T-helper 17 cell (primary cell): ENCODE data around the gene COG1. TPM values are rescaled to one million over a fixed set of nuclear protein-coding genes. Genes with fewer than 3 reads are reported as not detected.

Experiments used
- ATAC-seq: fragments of 150-1000 bp; cut with Tn5 transposase; 2 replicates; pipeline ENCODE4 v1.10.0; 2021; ENCODE audit warnings: mild to moderate bottlenecking, moderate library complexity
- DNase-seq, 3 donors: peaks; one replicate each; pipeline versions ENCODE4 v3.0.0 to v3.0.0-alpha.2; 2020 to 2021
- H3K9me3 ChIP-seq: one replicate; pipeline ENCODE4 v1.7.0; 2013; ENCODE audit warnings: low read length, mild to moderate bottlenecking; ENCODE audit not compliant: control insufficient read depth, poor library complexity, severe bottlenecking
- H3K27ac Mint-ChIP-seq: one replicate; pipeline ENCODE4 v1.8.0; 2022; ENCODE audit warnings: mild to moderate bottlenecking, moderate library complexity, mixed read lengths
- H3K27me3 Mint-ChIP-seq: one replicate; pipeline ENCODE4 v1.8.0; 2022; ENCODE audit warnings: mixed read lengths
- H3K36me3 Mint-ChIP-seq: one replicate; pipeline ENCODE4 v1.8.0; 2022; ENCODE audit warnings: low read depth, mixed read lengths
- H3K4me1 Mint-ChIP-seq: one replicate; pipeline ENCODE4 v1.8.0; 2022; ENCODE audit warnings: mild to moderate bottlenecking, mixed read lengths
- H3K4me3 Mint-ChIP-seq: one replicate; pipeline ENCODE4 v1.8.0; 2022; ENCODE audit warnings: mild to moderate bottlenecking, moderate library complexity, mixed read lengths
- total RNA-seq, 4 donors: library from RNA in 2 of 4; stranded (reverse) in 2 of 4; gene quantifications; one replicate each; pipeline ENCODE4 v1.2.3 and lab custom pipeline; 2022 to 2026

COG1 gene
- total RNA-seq, 2 donors from 2014 or later: 64.4 to 70.0 TPM

DNA sequence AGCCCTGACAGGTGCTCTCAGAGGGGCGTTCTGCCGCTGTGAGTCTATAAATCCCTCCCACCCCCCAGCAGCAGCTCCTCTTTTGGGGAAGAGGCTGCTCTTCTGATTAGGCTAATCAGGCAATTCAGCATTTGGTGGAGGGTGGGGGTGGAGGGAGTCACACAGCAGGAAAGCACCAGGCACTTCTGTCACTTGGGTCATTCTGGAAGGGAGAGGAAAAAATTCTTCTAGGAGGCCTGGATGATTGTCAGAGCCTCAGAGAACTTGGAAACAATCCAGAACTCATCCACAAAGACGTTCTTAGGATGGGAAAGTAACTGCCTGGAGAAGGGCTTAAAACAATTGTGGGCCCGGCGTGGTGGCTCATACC lies 35.3 kb upstream of the COG1 start:
- DNase-seq (no peak), ATAC-seq (no peak)
- no peaks in the 10 kb centered on the region for H3K36me3 Mint-ChIP-seq
- H3K4me3 Mint-ChIP-seq: no peak overlapping the region
- H3K27ac Mint-ChIP-seq: no peak overlapping the region
- H3K4me1 Mint-ChIP-seq: peaks cover 13% of the 10 kb centered on the region
- H3K27me3 Mint-ChIP-seq: peaks cover 32% of the 10 kb centered on the region
- H3K9me3 ChIP-seq: no peaks in the 10 kb centered on the region

DNA sequence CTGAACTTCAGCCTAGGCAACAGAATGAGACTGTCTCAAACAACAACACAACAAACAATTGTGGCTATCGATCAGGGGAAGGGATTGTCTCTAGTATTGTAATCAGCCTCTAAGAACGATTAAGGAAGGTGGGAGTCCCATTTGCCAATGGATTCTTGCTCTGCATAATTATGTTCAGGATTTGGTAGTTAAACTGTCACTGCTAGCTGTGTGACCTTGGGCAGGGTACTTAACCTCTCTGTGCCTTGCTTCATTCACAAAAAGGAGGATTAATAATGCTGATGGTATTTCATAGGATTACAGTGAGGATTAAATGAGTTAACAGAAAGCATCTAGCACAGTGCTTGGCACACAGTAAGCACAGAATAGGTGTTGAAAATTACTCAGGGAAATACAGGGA lies 34.7 kb upstream of the COG1 start:
- no peaks in the 10 kb centered on the region for H3K9me3 ChIP-seq
- no peaks in the 10 kb centered on the region for H3K36me3 Mint-ChIP-seq
- no peak for ATAC-seq
- H3K27me3 Mint-ChIP-seq: peaks cover 38% of the 10 kb centered on the region
- no peak overlapping the region for H3K27ac Mint-ChIP-seq
- peaks cover 13% of the 10 kb centered on the region for H3K4me1 Mint-ChIP-seq
- no peak overlapping the region for H3K4me3 Mint-ChIP-seq
- no peak for DNase-seq

DNA sequence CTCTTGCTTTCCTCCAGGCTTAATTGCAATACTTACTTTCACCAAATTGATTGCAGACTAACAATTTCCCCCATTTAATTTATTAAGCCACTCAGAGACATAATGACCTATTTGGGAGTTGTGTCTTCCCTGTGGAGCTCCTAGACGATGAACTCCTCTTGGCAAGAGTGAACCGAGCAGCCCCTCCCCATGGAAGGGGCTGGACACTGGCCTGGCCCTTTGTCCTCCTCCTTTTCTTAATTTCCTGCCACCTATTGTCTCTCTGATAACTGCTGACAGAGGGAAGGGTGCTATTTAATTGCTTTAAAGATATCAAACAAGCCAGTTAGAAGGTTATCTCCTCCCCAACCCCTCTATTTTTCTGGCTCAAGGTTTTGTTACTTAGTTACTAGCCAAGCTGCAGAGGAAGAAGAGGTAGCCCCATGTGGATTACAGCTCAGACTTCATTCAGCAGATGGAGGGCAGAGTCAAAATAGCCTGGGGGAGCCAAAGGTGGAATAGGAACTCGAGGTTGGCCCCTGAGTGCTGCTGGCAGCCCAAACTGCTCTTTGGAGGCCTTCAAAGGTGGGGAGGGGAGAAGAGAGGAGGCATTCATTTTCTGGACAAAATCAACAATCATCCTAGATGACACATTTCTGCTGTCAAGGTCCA lies 31.8 kb upstream of the COG1 start:
- peaks cover 26% of the 10 kb centered on the region for H3K4me1 Mint-ChIP-seq

DNA sequence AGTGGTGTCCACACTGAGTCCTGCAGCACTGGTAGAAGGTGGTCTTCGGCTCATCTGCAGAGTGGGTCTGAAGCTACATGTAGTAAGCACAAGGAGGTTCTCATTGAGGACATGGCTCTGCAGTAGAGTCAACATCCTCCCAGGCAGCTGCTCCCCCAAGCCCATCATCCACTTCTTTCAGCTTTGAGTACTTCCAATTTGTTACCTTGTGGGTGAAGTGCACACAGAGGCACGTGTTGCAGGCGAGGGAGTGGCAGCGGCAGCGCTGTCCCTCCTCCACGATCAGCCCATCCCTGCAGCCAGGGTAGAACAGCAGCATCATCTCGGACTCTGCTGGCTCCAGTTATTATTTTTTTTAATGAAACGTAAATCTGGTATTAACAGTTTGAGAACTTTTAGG lies 29.8 kb upstream of the COG1 start:
- Mint-ChIP-seq H3K36me3 (peaks cover 3% of the 10 kb centered on the region), H3K4me1 (peaks cover 38% of the 10 kb centered on the region), H3K27me3 (peaks cover 83% of the 10 kb centered on the region), H3K27ac (no peak overlapping the region), H3K4me3 (no peak overlapping the region)
- ATAC-seq (no peak), DNase-seq (no peak)
- H3K9me3 ChIP-seq: no peaks in the 10 kb centered on the region

More for the DNA sequence above, 31.8 kb upstream of the COG1 start:
- no peak for ATAC-seq
- peak overlapping the region; percentile 39 for H3K4me3 Mint-ChIP-seq
- no peaks in the 10 kb centered on the region for H3K9me3 ChIP-seq
- H3K36me3 Mint-ChIP-seq: peaks cover 3% of the 10 kb centered on the region
- DNase-seq: no peak
- peaks cover 64% of the 10 kb centered on the region for H3K27me3 Mint-ChIP-seq
- H3K27ac Mint-ChIP-seq: peak overlapping the region; percentile 47

DNA sequence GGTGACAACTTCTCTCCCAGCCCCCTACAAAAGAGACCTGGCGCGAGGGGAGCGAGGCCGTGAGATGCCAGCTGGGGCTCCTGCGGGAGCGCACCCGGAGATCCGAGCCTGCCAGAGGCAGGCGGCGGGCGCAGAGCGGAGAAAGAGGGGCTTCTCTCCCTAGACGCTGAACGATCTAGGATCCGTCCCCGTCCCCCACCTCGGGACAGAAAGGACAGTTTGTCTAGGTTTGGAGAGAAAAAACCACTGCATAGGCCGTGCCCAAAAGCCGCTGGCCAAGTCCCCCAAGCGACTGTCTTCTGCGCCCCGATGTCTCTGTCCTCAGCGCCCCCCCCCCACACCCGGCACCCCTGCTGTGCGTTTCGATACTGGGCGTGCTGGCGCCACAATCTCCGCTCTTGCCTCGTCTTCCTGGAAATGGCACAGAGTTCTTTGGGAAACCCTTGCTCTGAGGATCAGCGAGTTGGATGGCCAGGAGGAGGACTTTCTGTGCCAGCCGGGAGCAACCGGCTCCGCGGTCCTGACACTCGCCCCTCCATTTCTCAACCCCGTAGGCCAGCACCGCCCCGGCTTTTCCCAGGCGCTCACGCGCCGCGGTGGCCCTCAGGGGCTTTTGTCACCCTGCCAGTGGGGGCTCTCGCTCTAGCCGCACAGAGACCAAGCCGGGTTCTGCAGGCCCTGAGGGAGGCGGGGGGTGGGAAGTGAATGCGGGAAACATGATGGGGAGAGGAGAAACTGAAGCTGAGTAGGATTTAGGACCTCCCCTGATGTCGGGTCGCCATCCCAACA lies 27.0 kb upstream of the COG1 start:
- H3K4me1 Mint-ChIP-seq: peaks cover 34% of the 10 kb centered on the region

DNA sequence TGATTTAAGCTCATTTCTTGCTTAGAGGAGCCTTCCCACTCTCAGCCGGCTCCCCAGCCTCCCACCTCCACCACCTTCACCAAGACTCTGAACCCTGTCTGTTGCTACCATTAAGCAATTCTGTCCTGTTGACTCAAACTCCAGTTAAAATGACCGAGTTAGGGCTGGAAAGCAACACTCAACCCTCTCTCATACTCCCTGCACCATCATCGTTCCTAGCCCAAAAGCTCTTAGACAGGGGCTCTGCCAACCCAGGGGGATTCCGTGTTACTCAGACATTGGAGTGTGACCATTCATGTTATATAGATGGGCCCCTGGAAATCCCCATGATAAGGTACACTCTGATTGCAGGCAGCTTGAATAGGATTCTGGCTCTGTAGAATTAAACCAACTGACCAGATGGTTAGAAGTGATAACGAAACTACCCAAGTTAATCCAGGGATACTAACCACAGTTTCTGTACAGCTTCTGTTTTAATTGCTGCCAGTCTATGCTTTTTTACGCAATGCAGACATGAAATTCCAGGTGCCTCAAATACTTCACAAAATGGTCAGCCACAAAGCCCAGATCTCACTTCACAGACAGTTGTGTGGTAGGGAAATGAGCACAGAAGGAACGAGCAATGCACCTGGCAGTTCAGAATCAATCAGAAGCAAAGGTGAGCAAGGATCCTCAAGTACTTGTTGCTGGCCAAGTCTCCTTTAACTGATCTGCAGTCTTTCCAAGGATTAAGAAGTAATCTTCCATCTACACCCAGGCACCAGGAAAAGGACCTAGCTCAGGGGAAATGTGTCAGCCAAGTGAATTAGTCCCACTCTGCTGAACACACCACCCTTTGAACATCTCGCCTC lies 25.9 kb upstream of the COG1 start:
- Mint-ChIP-seq H3K27ac (no peak overlapping the region), H3K36me3 (peaks cover 3% of the 10 kb centered on the region), H3K4me3 (peak overlapping the region; percentile 85), H3K4me1 (peaks cover 33% of the 10 kb centered on the region), H3K27me3 (peaks cover 71% of the 10 kb centered on the region)
- DNase-seq: no peak
- H3K9me3 ChIP-seq: no peaks in the 10 kb centered on the region
- peak; percentile 64 for ATAC-seq

More for the DNA sequence above, 27.0 kb upstream of the COG1 start:
- DNase-seq (no peak), ATAC-seq (no peak)
- peaks cover 83% of the 10 kb centered on the region for H3K27me3 Mint-ChIP-seq
- H3K36me3 Mint-ChIP-seq: peaks cover 3% of the 10 kb centered on the region
- H3K9me3 ChIP-seq: no peaks in the 10 kb centered on the region
- peak overlapping the region; percentile 85 for H3K4me3 Mint-ChIP-seq
- no peak overlapping the region for H3K27ac Mint-ChIP-seq

DNA sequence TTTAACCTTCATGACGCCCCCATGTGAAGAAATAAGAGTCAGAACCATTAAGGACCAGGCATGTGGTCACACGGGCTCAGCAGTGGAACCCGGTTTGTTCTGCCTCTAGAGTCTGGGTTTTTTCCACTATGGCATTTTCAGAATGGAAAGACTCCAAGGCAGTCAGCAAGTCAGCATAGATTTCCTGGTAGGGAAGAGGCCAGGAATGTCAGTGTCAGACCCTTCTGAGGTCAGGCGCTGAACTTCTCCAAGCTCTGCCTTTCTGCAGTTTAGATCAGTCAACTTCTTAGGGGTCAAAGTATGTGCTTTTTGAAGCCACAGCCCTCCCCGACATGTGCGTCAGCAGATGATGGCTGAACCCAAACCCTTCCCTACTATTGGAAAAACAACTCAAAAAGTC lies 24.2 kb upstream of the COG1 start:
- peaks cover 55% of the 10 kb centered on the region for H3K27me3 Mint-ChIP-seq
- DNase-seq: no peak
- no peaks in the 10 kb centered on the region for H3K9me3 ChIP-seq
- peaks cover 3% of the 10 kb centered on the region for H3K36me3 Mint-ChIP-seq
- no peak overlapping the region for H3K27ac Mint-ChIP-seq
- H3K4me3 Mint-ChIP-seq: no peak overlapping the region
- H3K4me1 Mint-ChIP-seq: peaks cover 35% of the 10 kb centered on the region
- ATAC-seq: no peak

DNA sequence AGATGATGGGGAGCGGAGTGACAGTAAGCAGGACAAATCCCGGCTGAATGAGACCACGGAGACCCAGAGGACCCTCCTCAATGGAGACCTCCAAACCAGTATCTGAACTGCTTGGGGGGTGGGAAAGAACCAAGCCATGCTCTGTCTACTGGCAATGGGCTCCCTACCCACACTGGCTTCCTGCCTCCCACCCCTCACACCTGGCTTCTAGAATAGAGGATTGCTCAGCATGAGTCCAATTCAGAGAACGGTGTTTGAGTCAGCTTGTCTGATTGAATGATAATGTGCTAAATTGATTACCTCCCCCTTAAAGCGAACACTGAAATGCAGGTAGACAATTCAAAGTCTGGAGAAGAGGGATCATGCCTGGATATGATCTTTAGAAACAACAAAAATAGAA lies 22.5 kb upstream of the COG1 start:
- Mint-ChIP-seq H3K27ac (no peak overlapping the region), H3K27me3 (peaks cover 42% of the 10 kb centered on the region), H3K4me3 (no peak overlapping the region), H3K4me1 (peaks cover 25% of the 10 kb centered on the region), H3K36me3 (peaks cover under 1% of the 10 kb centered on the region)
- ATAC-seq: no peak
- no peak for DNase-seq
- H3K9me3 ChIP-seq: no peaks in the 10 kb centered on the region

DNA sequence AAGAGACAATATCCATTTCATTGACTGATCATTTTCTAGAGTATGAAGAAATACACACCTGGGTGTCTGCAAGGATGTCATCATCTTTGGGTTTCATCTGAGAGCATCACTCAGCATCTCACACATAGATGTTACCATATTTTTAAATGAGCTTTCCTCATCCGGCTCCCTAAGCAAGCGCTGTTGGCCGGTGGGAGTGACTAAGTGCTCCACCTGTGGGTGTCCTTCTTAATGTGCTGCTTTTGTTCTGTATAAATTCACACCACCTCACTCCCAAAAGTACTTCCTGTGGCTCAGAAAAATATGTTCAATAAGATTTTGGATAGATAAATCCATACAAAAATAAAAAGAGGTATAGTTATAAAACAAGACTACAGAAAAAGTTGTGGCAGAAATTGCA lies 20.6 kb upstream of the COG1 start:
- no peak for DNase-seq
- Mint-ChIP-seq H3K27me3 (peaks cover 23% of the 10 kb centered on the region), H3K27ac (peak overlapping the region; percentile 59), H3K4me3 (no peak overlapping the region), H3K36me3 (no peaks in the 10 kb centered on the region), H3K4me1 (peaks cover 12% of the 10 kb centered on the region)
- ATAC-seq: peak; percentile 11
- H3K9me3 ChIP-seq: no peaks in the 10 kb centered on the region

DNA sequence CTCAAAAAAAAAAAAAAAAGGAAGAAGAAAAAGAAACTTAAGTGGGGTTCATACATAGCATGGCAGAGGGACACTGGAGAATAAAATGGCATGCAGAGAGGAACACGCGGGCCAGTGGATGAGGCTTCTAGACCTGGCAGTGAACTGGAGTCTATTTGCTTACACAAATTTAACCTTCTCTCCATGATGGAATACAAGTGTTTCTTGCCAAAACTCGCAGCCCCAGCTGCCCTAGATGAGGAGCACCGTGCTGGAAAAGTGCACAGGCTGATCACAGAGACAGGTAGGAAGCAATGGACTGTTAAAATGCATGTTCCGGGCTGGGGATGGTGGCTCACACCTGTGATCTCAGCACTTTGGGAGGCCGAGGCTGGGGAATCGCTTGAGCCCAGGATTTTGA lies 18.7 kb upstream of the COG1 start:
- H3K9me3 ChIP-seq: no peaks in the 10 kb centered on the region
- ATAC-seq (no peak), DNase-seq (no peak)
- Mint-ChIP-seq H3K36me3 (no peaks in the 10 kb centered on the region), H3K4me1 (peaks cover 7% of the 10 kb centered on the region), H3K27me3 (peaks cover 4% of the 10 kb centered on the region), H3K4me3 (no peak overlapping the region), H3K27ac (no peak overlapping the region)

DNA sequence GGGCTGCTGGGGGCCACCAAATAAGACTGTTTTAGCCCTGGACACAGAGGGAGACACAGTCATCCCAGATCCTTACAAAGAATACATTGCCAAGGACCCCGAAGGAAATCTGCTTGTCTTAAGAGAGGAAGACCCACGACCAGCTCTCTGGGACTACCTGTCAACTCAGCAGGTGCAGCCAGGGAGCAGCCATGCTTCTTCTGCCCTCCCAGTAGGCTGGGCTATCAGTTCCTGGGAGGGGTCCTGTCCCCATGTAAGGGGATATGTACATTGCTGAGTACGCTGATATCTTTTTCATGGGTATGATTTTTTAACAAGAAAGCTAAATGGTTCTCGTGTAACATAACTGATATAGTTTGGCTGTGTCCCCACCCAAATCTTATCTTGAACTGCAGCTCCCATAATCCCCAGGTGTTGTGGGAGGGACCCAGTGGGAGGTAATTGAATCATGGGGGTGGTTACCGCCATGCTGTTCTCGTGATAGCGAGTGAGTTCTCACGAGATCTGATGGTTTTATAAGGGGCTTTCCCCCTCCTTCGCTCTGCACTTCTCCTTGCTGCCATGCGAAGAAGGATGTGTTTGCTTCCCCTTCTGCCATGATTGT lies 16.8 kb upstream of the COG1 start:
- H3K36me3 Mint-ChIP-seq: no peaks in the 10 kb centered on the region
- no peaks in the 10 kb centered on the region for H3K27me3 Mint-ChIP-seq
- no peak overlapping the region for H3K4me3 Mint-ChIP-seq
- no peaks in the 10 kb centered on the region for H3K9me3 ChIP-seq
- peaks cover 7% of the 10 kb centered on the region for H3K4me1 Mint-ChIP-seq
- H3K27ac Mint-ChIP-seq: no peak overlapping the region
- DNase-seq (no peak), ATAC-seq (no peak)

DNA sequence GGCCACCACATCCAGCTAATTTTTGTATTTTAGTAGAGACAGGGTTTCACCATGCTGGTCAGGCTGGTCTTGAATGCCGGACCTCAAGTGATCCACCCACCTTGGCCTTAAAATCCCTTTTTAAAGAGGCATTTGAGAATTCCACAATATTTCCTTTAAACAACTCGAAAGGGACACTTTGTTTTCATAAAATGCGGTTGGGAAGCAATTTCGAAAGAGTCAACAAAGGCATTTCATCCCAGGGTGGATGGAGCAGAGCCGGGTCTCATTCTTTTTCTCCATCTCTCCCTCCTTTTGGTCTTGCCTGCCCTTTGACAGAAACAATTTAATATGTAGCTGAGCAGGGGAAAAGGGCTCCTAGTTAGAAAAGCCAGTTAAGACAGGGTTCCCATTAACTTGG lies 13.5 kb upstream of the COG1 start:
- no peaks in the 10 kb centered on the region for H3K9me3 ChIP-seq
- no peak overlapping the region for H3K27ac Mint-ChIP-seq
- H3K4me1 Mint-ChIP-seq: peaks cover 2% of the 10 kb centered on the region
- ATAC-seq: no peak
- no peaks in the 10 kb centered on the region for H3K27me3 Mint-ChIP-seq
- DNase-seq: no peak
- no peaks in the 10 kb centered on the region for H3K36me3 Mint-ChIP-seq
- H3K4me3 Mint-ChIP-seq: no peak overlapping the region

DNA sequence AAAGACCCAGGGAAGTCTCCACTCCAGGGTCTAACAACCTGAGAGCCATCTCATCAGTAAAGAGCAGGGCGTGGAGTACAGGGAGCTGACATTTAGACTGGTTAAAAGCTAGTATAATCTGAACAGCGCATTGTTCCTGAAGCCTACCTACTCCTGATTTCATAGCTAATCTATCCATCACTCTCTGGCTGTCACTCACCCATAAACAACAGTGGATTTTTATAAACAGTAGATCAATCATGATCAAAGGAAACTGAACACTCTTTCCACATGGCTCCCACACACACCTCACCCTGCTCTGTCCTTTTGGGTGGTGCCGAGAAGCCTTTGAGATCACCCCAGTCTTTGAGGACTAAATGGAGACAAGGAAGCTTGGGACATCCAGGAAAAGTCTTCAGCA lies 13.0 kb upstream of the COG1 start:
- no peak for ATAC-seq
- H3K4me1 Mint-ChIP-seq: peaks cover 2% of the 10 kb centered on the region
- no peaks in the 10 kb centered on the region for H3K9me3 ChIP-seq
- H3K4me3 Mint-ChIP-seq: no peak overlapping the region
- DNase-seq: no peak
- no peaks in the 10 kb centered on the region for H3K27me3 Mint-ChIP-seq
- H3K27ac Mint-ChIP-seq: no peak overlapping the region
- H3K36me3 Mint-ChIP-seq: no peaks in the 10 kb centered on the region
